Measurements from ENCODE around the gene DIPK1A.

Gene DIPK1A

DNA sequence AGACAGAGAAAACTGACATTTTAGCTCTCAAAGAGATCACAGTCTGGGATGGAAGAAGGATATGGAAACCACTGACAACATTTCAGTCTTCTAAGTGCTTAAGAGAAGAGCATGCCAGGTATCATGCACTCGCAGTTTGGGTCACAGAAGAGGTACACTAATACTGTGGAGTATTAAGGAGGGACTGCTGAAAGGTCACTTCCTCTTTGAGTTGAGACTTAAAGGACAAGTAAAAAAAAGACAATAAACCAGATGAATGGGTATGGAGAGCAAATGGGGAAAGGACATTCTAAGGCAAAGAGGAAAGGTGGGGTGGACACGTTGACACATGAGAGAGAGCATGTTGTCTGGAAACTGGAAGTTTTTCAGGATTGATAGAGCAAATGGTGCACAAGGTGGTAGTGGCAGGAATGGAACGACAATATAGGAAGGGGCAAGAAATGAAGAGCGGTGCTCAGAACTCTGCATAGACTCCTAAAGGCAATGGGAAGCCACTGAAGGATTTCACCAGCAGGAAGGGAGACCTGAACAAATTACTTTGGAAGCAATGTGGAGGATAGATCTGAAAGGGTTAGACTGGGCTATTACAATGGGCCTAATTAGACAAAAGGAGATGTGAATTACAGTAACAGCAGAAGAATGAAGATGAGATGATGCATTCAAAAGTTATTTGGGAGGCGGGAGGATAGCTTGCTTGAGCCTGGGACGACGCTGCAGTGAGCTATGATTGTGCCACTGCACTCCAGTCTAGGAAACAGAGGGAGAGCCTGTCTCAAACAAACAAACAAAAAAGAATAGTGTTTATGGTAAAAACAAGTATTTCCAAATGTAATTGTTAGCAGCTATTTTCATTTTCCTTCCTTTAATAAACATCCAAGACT is 11.1 kb downstream of the DIPK1A start:
- Histone ChIP-seq H3K9me3 (ENCODE audit: control insufficient read depth, insufficient read depth, low read depth, low read length) (no peaks in the 10 kb centered on the region), H3K27ac (ENCODE audit: low read depth, low read length) (no peak overlapping the region)

GRCh38 chr1:92948071-92948470 is 13.2 kb downstream of the DIPK1A start:
- Histone ChIP-seq H3K27me3 (ENCODE audit: control insufficient read depth, insufficient read depth, low read length) (no peaks in the 10 kb centered on the region), H3K4me1 (ENCODE audit: control insufficient read depth, insufficient read depth, low read length) (peaks cover 20% of the 10 kb centered on the region), H3K9me3 (ENCODE audit: control insufficient read depth, insufficient read depth, low read depth, low read length) (no peaks in the 10 kb centered on the region), H3K36me3 (ENCODE audit: control insufficient read depth, insufficient read depth, low read length) (no peaks in the 10 kb centered on the region), H3K27ac (ENCODE audit: low read depth, low read length) (no peak overlapping the region), H3K4me3 (ENCODE audit: low read depth, low read length) (no peak overlapping the region), H3K9ac (ENCODE audit: low read length) (no peak overlapping the region)

More for the DNA sequence above, 11.1 kb downstream of the DIPK1A start:
- Histone ChIP-seq H3K9ac (ENCODE audit: low read length) (no peak overlapping the region), H3K4me3 (ENCODE audit: low read depth, low read length) (no peak overlapping the region), H3K36me3 (ENCODE audit: control insufficient read depth, insufficient read depth, low read length) (no peaks in the 10 kb centered on the region), H3K4me1 (ENCODE audit: control insufficient read depth, insufficient read depth, low read length) (peaks cover 20% of the 10 kb centered on the region), H3K27me3 (ENCODE audit: control insufficient read depth, insufficient read depth, low read length) (no peaks in the 10 kb centered on the region)

DNA sequence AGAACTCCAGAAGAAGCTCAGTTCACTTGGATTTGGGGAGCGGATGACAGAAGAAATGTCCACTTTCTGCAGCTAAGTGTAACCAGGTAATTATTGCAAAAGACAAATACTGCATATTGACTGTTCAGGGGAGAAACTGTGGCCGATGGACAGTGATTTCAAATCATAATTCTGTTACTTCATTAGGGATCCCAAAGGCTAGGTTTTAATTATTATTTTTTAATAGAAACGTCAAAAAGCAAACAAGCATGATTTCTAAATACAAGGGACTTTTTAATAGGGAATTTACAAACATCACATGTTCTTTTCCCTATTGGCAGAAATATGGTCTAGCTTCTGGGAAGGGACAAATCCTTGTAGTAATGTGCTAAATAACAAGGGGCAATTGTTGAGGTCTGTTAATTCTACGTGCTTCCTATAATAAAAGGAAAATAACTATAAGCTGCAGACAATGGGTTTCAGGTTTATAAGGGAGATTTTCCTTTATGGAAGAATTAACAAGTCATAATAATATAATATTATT is 15.5 kb downstream of the DIPK1A start:
- H3K4me1 ChIP-seq (ENCODE audit: control insufficient read depth, insufficient read depth, low read length): peaks cover 8% of the 10 kb centered on the region
- no peak overlapping the region for H3K27ac ChIP-seq (ENCODE audit: low read depth, low read length)

GRCh38 chr1:92944901-92945747 is 16.1 kb downstream of the DIPK1A start:
- Histone ChIP-seq H3K27me3 (ENCODE audit: control insufficient read depth, insufficient read depth, low read length) (no peaks in the 10 kb centered on the region), H3K9me3 (ENCODE audit: control insufficient read depth, insufficient read depth, low read depth, low read length) (no peaks in the 10 kb centered on the region), H3K36me3 (ENCODE audit: control insufficient read depth, insufficient read depth, low read length) (no peaks in the 10 kb centered on the region), H3K4me3 (ENCODE audit: low read depth, low read length) (no peak overlapping the region), H3K4me1 (ENCODE audit: control insufficient read depth, insufficient read depth, low read length) (peaks cover 4% of the 10 kb centered on the region), H3K9ac (ENCODE audit: low read length) (no peak overlapping the region), H3K27ac (ENCODE audit: low read depth, low read length) (no peak overlapping the region)

More for the DNA sequence above, 15.5 kb downstream of the DIPK1A start:
- Histone ChIP-seq H3K4me3 (ENCODE audit: low read depth, low read length) (no peak overlapping the region), H3K27me3 (ENCODE audit: control insufficient read depth, insufficient read depth, low read length) (no peaks in the 10 kb centered on the region), H3K9ac (ENCODE audit: low read length) (no peak overlapping the region), H3K9me3 (ENCODE audit: control insufficient read depth, insufficient read depth, low read depth, low read length) (no peaks in the 10 kb centered on the region), H3K36me3 (ENCODE audit: control insufficient read depth, insufficient read depth, low read length) (no peaks in the 10 kb centered on the region)

- no peak overlapping the region for H3K4me3 ChIP-seq (ENCODE audit: low read depth, low read length)
- H3K4me1 ChIP-seq (ENCODE audit: control insufficient read depth, insufficient read depth, low read length): no peaks in the 10 kb centered on the region
- H3K36me3 ChIP-seq (ENCODE audit: control insufficient read depth, insufficient read depth, low read length): no peaks in the 10 kb centered on the region
- H3K9ac ChIP-seq (ENCODE audit: low read length): no peak overlapping the region
- H3K27ac ChIP-seq (ENCODE audit: low read depth, low read length): no peak overlapping the region
- no peaks in the 10 kb centered on the region for H3K9me3 ChIP-seq (ENCODE audit: control insufficient read depth, insufficient read depth, low read depth, low read length)
- H3K27me3 ChIP-seq (ENCODE audit: control insufficient read depth, insufficient read depth, low read length): no peaks in the 10 kb centered on the region
Observed at GRCh38 chr1:92943502-92943847, 17.8 kb downstream of the DIPK1A start.

GRCh38 chr1:92940541-92940940 is 20.7 kb downstream of the DIPK1A start:
- H3K4me1 ChIP-seq (ENCODE audit: control insufficient read depth, insufficient read depth, low read length): no peaks in the 10 kb centered on the region

DNA sequence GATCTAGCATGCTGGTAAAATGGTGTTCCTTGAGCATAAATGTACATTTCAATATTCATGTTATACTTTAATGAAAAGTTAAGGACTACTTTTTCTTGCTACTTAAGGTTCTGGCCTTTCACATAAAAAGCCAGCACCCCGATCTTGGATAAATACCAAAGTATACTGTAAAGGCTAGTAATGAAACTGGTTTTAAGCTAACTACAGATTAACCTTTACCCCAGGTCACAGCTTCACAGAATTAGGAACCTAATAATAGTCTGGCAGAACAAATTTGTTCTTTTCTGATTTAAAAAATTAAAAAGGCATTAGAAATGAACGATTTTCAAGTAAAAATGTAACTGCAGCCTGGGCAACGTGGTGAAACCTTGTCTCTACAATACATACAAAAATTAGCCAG is 23.5 kb downstream of the DIPK1A start:
- H3K27ac ChIP-seq (ENCODE audit: low read depth, low read length): no peak overlapping the region
- no peaks in the 10 kb centered on the region for H3K9me3 ChIP-seq (ENCODE audit: control insufficient read depth, insufficient read depth, low read depth, low read length)
- H3K9ac ChIP-seq (ENCODE audit: low read length): no peak overlapping the region
- no peaks in the 10 kb centered on the region for H3K36me3 ChIP-seq (ENCODE audit: control insufficient read depth, insufficient read depth, low read length)
- no peak overlapping the region for H3K4me3 ChIP-seq (ENCODE audit: low read depth, low read length)
- H3K27me3 ChIP-seq (ENCODE audit: control insufficient read depth, insufficient read depth, low read length): no peaks in the 10 kb centered on the region
- H3K4me1 ChIP-seq (ENCODE audit: control insufficient read depth, insufficient read depth, low read length): no peaks in the 10 kb centered on the region

More at GRCh38 chr1:92940541-92940940, 20.7 kb downstream of the DIPK1A start:
- no peaks in the 10 kb centered on the region for H3K9me3 ChIP-seq (ENCODE audit: control insufficient read depth, insufficient read depth, low read depth, low read length)
- no peaks in the 10 kb centered on the region for H3K36me3 ChIP-seq (ENCODE audit: control insufficient read depth, insufficient read depth, low read length)
- no peak overlapping the region for H3K4me3 ChIP-seq (ENCODE audit: low read depth, low read length)
- no peak overlapping the region for H3K9ac ChIP-seq (ENCODE audit: low read length)
- H3K27ac ChIP-seq (ENCODE audit: low read depth, low read length): no peak overlapping the region
- H3K27me3 ChIP-seq (ENCODE audit: control insufficient read depth, insufficient read depth, low read length): no peaks in the 10 kb centered on the region

- no peaks in the 10 kb centered on the region for H3K4me1 ChIP-seq (ENCODE audit: control insufficient read depth, insufficient read depth, low read length)
- H3K27ac ChIP-seq (ENCODE audit: low read depth, low read length): no peak overlapping the region
- H3K27me3 ChIP-seq (ENCODE audit: control insufficient read depth, insufficient read depth, low read length): no peaks in the 10 kb centered on the region
- H3K9me3 ChIP-seq (ENCODE audit: control insufficient read depth, insufficient read depth, low read depth, low read length): no peaks in the 10 kb centered on the region
- no peak overlapping the region for H3K4me3 ChIP-seq (ENCODE audit: low read depth, low read length)
- no peak overlapping the region for H3K9ac ChIP-seq (ENCODE audit: low read length)
- H3K36me3 ChIP-seq (ENCODE audit: control insufficient read depth, insufficient read depth, low read length): no peaks in the 10 kb centered on the region
Observed at GRCh38 chr1:92936865-92937264, 24.4 kb downstream of the DIPK1A start.

- Histone ChIP-seq H3K27me3 (ENCODE audit: control insufficient read depth, insufficient read depth, low read length) (no peaks in the 10 kb centered on the region), H3K4me1 (ENCODE audit: control insufficient read depth, insufficient read depth, low read length) (0 out of 2 replicates have a peak, but pooled peaks cover 2% of the 10 kb centered on the region), H3K36me3 (ENCODE audit: control insufficient read depth, insufficient read depth, low read length) (no peaks in the 10 kb centered on the region), H3K9me3 (ENCODE audit: control insufficient read depth, insufficient read depth, low read depth, low read length) (no peaks in the 10 kb centered on the region), H3K9ac (ENCODE audit: low read length) (no peak overlapping the region), H3K27ac (ENCODE audit: low read depth, low read length) (no peak overlapping the region), H3K4me3 (ENCODE audit: low read depth, low read length) (no peak overlapping the region)
Observed at GRCh38 chr1:92934395-92935378, 26.6 kb downstream of the DIPK1A start.

GRCh38 chr1:92933459-92933858 is 27.8 kb downstream of the DIPK1A start:
- no peak overlapping the region for H3K4me3 ChIP-seq (ENCODE audit: low read depth, low read length)
- no peaks in the 10 kb centered on the region for H3K27me3 ChIP-seq (ENCODE audit: control insufficient read depth, insufficient read depth, low read length)
- H3K36me3 ChIP-seq (ENCODE audit: control insufficient read depth, insufficient read depth, low read length): no peaks in the 10 kb centered on the region
- H3K9me3 ChIP-seq (ENCODE audit: control insufficient read depth, insufficient read depth, low read depth, low read length): no peaks in the 10 kb centered on the region
- H3K9ac ChIP-seq (ENCODE audit: low read length): no peak overlapping the region
- no peak overlapping the region for H3K27ac ChIP-seq (ENCODE audit: low read depth, low read length)
- peaks cover 8% of the 10 kb centered on the region; the same call in 1 of the 2 replicates for H3K4me1 ChIP-seq (ENCODE audit: control insufficient read depth, insufficient read depth, low read length)

Measured in HUES6 (cell line).